ENCODE data around the gene NRXN2. TPM values are rescaled to one million over a fixed set of nuclear protein-coding genes. Genes with fewer than 3 reads are reported as not detected.

Gene NRXN2
- total and polyA plus RNA-seq, 4 donors = 0.17 to 2.8 (median 1.4) TPM

DNA sequence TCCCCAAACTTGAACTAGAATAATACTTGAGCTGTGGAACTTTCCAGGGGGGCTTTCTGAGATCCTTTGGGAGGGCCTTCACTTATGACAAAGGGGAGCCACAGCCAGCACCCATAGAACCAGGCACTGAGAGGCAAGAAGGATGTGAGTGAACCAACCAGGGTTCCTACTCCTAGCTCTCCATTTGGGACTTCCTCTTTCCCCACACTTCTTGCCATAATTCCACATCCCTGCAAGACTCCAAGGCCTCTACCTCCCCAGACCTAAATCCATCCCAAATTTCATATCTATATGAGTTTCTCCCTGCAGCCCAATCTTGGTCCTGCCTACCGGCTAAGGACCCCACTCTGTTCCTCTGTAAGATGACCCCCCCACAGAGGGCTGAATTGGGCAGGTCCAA, 31.5 kb downstream of the NRXN2 start:
- 93% methylated on average over 1 of the region's 1 CpG for WGBS
- H3K4me1 ChIP-seq (ENCODE audit: control insufficient read depth in 4 of 4, insufficient read depth in 4 of 4, low read length in 3 of 4) = peaks cover 0 to 21% (median 13%) of the 10 kb centered on the region in 4 donors
- H3K27ac ChIP-seq (ENCODE audit: low read depth in 1 of 2, low read length in 2 of 2) = no peak overlapping the region
- DNase-seq (ENCODE audit: low spot score) = no peak
- H3K9ac ChIP-seq (ENCODE audit: low read depth in 1 of 2, low read length in 2 of 2) = no peak overlapping the region
- H3K9me3 ChIP-seq (ENCODE audit: control insufficient read depth in 4 of 4, low read length in 3 of 4) = no peaks in the 10 kb centered on the region
- no peaks in the 10 kb centered on the region for H3K36me3 ChIP-seq (ENCODE audit: control insufficient read depth in 4 of 4, insufficient read depth in 3 of 4, low read depth in 1 of 4, low read length in 3 of 4)
- TF ChIP-seq GABPA (IDR thresholded peaks at IDR 0.05 in 1 of 2, conservative IDR thresholded peaks at IDR 0.05 in 1 of 2) (no peak), TAF1 (conservative IDR thresholded peaks at IDR 0.05) (no peak), HNF4G (IDR thresholded peaks at IDR 0.05) (no peak), FOXA1 (IDR thresholded peaks at IDR 0.05) (no peak)
- no peak overlapping the region for H3K4me3 ChIP-seq (ENCODE audit: low read depth in 1 of 3, low read length in 3 of 3)
- H3K27me3 ChIP-seq (ENCODE audit: control insufficient read depth in 4 of 4, insufficient read depth in 4 of 4, low read length in 3 of 4) = peaks cover 0 to 8% (median under 1%) of the 10 kb centered on the region in 4 donors

DNA sequence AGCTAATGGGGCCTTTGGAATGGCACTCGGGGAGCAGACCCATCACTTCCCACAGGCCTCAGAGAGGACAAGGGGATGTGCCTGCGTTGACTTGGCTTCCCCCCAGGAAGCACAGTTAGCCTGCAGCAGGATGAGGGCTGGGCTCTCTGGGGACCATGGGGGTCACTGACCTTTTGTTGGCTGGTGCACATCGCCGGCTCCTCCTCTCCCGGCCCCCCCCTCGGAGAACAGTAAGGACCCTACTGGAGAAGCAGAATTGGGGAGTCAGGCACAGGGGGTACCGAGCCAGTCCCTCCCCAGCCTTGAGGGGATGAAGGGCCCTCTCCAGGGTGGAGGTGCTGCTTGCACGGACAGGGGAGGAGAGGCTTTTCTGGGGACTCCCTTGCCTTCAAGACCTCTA, 32.8 kb downstream of the NRXN2 start:
- Histone ChIP-seq H3K36me3 (ENCODE audit: control insufficient read depth in 4 of 4, insufficient read depth in 3 of 4, low read depth in 1 of 4, low read length in 3 of 4) (no peaks in the 10 kb centered on the region), H3K4me3 (ENCODE audit: low read depth in 1 of 3, low read length in 3 of 3) (no peak overlapping the region), H3K4me1 (ENCODE audit: control insufficient read depth in 4 of 4, insufficient read depth in 4 of 4, low read length in 3 of 4) (peaks cover 0 to 21% (median 13%) of the 10 kb centered on the region in 4 donors), H3K9ac (ENCODE audit: low read depth in 1 of 2, low read length in 2 of 2) (no peak overlapping the region), H3K27ac (ENCODE audit: low read depth in 1 of 2, low read length in 2 of 2) (no peak overlapping the region), H3K9me3 (ENCODE audit: control insufficient read depth in 4 of 4, low read length in 3 of 4) (no peaks in the 10 kb centered on the region), H3K27me3 (ENCODE audit: control insufficient read depth in 4 of 4, insufficient read depth in 4 of 4, low read length in 3 of 4) (peaks cover 0 to 8% (median under 1%) of the 10 kb centered on the region in 4 donors)
- no peak for DNase-seq (ENCODE audit: low spot score)
- no peak for TF ChIP-seq HNF4A (conservative IDR thresholded peaks at IDR 0.05)
- TF ChIP-seq RXRA (IDR thresholded peaks at IDR 0.05) = no peak
- 66% methylated on average over 8 of the region's 8 CpGs for whole genome bisulfite sequencing

DNA sequence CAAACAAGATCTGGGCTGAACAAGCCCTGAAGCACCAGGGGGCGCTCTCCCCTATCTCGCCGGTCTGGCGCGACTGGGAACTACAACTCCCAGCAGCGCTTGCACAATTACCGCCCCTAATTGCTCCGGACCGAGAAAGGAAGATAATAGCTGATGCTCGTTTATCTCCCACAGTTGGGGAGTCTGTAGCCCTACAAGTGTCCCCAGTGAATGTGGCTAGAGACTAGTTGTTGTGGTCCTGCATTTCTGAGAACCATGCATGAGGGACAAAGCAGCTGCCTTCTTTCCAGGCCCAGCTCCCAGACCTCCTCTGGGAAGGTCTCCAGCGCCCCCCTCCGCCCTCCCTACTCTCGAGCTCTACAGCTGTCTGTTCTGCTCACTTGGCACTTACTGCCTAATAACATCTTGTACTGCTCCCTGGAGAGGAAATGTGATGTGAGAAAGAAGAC, 34.4 kb downstream of the NRXN2 start:
- WGBS = 4% methylated on average over 13 of the region's 13 CpGs
- H3K9ac ChIP-seq (ENCODE audit: low read depth in 1 of 2, low read length in 2 of 2) = no peak overlapping the region
- H3K36me3 ChIP-seq (ENCODE audit: control insufficient read depth in 4 of 4, insufficient read depth in 3 of 4, low read depth in 1 of 4, low read length in 3 of 4) = no peaks in the 10 kb centered on the region
- no peak overlapping the region for H3K27ac ChIP-seq (ENCODE audit: low read depth in 1 of 2, low read length in 2 of 2)
- peaks cover 0 to 6% (median 0%) of the 10 kb centered on the region in 4 donors for H3K27me3 ChIP-seq (ENCODE audit: control insufficient read depth in 4 of 4, insufficient read depth in 4 of 4, low read length in 3 of 4)
- DNase-seq (ENCODE audit: low spot score) = peak; percentile 91
- no peak for TF ChIP-seq NR2F2 (IDR thresholded peaks at IDR 0.05)
- peak; percentile 83 to 84 for TF ChIP-seq RAD21 (IDR thresholded peaks at IDR 0.05)
- TF ChIP-seq, protein P1, sequence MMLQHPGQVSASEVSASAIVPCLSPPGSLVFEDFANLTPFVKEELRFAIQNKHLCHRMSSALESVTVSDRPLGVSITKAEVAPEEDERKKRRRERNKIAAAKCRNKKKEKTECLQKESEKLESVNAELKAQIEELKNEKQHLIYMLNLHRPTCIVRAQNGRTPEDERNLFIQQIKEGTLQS (IDR thresholded peaks at IDR 0.05) = no peak
- no peak for TF ChIP-seq HNF4A (conservative IDR thresholded peaks at IDR 0.05)
- TF ChIP-seq, protein P2, sequence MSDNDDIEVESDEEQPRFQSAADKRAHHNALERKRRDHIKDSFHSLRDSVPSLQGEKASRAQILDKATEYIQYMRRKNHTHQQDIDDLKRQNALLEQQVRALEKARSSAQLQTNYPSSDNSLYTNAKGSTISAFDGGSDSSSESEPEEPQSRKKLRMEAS (IDR thresholded peaks at IDR 0.05) = no peak
- TF ChIP-seq, protein P3, sequence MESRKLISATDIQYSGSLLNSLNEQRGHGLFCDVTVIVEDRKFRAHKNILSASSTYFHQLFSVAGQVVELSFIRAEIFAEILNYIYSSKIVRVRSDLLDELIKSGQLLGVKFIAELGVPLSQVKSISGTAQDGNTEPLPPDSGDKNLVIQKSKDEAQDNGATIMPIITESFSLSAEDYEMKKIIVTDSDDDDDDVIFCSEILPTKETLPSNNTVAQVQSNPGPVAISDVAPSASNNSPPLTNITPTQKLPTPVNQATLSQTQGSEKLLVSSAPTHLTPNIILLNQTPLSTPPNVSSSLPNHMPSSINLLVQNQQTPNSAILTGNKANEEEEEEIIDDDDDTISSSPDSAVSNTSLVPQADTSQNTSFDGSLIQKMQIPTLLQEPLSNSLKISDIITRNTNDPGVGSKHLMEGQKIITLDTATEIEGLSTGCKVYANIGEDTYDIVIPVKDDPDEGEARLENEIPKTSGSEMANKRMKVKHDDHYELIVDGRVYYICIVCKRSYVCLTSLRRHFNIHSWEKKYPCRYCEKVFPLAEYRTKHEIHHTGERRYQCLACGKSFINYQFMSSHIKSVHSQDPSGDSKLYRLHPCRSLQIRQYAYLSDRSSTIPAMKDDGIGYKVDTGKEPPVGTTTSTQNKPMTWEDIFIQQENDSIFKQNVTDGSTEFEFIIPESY (IDR thresholded peaks at IDR 0.05) = no peak
- no peak for TF ChIP-seq FOXA1 (IDR thresholded peaks at IDR 0.05)
- TF ChIP-seq RXRA (IDR thresholded peaks at IDR 0.05) = no peak
- TF ChIP-seq REST (IDR thresholded peaks at IDR 0.05) = no peak
- TF ChIP-seq YY1 (IDR thresholded peaks at IDR 0.05) = no peak
- no peak for TF ChIP-seq SP1 (IDR thresholded peaks at IDR 0.05)
- peak; percentile 85 for TF ChIP-seq CTCF (IDR thresholded peaks at IDR 0.05; ENCODE audit: low read depth, low read length, missing input control)
- H3K9me3 ChIP-seq (ENCODE audit: control insufficient read depth in 4 of 4, low read length in 3 of 4) = no peaks in the 10 kb centered on the region
- peaks cover 0 to 21% (median 13%) of the 10 kb centered on the region in 4 donors for H3K4me1 ChIP-seq (ENCODE audit: control insufficient read depth in 4 of 4, insufficient read depth in 4 of 4, low read length in 3 of 4)
- no peak overlapping the region for H3K4me3 ChIP-seq (ENCODE audit: low read depth in 1 of 3, low read length in 3 of 3)

Data from liver (tissue), 9 donors.